Measurements from ENCODE around the gene MYOD1.

The MYOD1 gene

GRCh38 chr11:17735818-17736578 is 16.6 kb downstream of the MYOD1 start:
- no peak for DNase-seq

DNA sequence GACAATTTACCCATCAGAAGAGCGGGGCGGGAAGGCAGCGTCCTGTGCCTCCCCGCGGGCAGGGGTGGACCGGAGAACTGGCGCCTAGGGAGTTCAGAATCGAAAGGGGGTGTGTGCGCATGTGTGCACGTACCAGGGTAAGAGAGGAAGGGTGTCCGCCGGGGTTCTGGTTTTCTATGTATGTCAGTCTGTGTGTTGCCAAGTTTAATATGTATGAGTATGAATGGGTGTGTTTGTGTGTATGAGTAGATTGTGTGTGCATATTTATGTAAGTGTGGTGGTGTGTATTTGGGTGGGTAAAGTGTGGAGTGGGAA is 17.2 kb downstream of the MYOD1 start:
- no peak for DNase-seq

DNA sequence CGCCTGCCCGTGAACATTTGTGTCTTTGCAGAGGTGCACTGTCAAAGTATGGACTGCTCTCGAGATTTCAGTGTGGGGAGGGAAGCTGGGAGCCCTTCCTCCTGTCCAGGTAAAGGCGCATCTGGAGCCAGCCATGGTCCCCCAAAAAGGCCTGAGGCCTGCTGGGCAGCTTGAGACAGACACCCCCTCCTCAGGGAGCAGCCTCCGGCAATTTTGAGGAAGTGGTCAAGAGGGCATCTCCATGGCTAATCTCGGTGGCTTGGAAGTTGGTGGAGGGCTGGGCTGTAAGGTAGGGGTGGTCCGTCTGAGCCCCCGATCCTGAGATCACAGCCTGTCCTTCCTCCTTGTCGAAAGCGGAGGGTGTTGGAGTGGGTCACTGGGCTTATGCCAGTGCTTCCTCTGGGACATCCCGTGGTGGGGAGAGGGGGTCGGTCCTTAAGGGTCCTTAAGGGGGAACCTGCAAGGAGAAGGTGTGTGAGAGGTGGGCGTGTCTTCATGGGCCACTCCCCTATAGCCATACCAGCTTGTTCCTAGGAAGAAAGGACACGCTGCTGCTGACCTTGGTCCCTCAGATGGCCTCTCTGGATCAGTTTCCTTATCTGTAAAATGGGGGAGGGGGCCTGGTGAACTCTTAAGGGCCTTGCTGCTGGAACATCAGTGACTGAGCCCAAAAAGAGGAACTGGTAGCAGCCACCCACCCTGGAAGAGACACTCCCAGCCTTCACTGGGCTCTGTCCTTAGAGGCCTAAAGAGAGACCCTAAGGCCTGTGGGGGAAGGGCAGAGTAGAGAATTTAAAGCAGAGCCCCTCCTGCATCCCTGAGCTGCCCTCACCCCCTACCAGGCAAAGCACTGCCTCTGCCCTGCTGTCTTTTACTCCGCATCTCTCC is 17.8 kb downstream of the MYOD1 start:
- no peak for DNase-seq

- DNase-seq: no peak
These were observed 19.0 kb downstream of the MYOD1 start for GRCh38 chr11:17738151-17738973.

GRCh38 chr11:17739945-17740338 is 20.6 kb downstream of the MYOD1 start:
- DNase-seq: no peak

DNA sequence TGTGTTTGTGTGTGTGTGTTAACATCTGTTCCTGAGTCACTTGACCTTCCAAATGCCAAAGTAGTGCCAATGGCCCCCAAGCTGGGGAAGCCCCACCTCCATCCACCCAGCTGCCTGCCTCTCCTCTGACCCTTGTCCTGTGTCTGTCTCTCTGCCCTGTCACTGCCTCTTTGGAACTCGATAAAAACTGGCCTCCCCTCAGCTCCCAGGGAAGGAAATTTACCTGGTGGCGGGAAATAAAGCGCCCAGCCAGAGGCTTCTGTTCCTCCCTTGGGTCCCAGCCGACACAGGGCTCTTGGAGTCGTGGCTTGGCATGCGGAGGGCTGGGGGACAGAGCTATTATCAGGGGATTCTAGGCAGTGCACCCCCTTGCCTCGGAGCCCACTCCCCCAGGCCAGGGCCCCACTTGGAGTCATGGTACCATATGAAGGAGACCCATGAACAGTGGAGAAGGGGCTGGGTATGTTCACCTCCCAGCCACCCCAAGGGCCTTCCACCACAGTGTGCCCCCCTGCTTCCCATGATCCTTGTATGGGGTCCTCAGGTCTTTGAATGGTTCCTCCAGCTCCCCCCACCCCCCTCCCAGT is 21.4 kb downstream of the MYOD1 start:
- DNase-seq: no peak

DNA sequence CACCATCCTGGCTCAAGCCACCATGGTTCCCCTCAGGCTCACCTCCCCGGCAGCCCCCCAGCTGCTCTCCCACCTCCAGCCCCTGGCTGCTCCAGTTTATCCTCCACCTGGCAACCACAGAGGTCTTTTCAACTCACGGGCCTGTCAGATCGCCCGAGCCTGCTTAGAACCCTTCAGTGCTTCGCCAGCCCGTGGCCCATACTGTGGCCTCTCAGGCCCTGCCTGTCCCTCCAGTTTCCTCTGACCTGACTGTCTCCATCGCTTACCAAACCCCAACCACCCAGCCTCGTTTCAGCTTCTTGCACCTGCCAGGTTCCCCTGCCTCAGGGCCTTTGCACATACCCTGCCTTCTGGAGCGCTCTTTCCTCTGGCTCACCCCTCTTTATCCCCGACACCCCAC is 22.1 kb downstream of the MYOD1 start:
- no peak for DNase-seq

DNA sequence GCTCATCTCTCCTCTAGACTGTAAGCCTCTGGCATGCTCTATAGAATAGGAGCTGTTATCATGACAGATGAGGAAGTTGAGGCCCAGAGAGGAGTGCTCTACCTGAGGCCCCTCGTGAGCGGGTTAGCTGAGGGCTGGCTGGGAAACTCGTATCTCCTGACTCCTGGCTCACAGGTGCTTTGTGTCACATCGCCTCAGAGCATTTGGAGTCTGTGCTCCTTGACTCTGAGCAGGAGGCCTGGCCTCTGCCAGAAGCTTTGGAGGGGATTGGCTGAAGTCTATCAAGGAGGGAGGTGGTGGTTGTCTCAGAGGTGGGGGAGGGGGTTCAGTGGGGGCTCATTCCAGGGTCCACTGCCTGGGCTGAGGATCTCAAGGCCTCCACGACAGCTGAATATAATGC is 22.6 kb downstream of the MYOD1 start:
- no peak for DNase-seq

DNA sequence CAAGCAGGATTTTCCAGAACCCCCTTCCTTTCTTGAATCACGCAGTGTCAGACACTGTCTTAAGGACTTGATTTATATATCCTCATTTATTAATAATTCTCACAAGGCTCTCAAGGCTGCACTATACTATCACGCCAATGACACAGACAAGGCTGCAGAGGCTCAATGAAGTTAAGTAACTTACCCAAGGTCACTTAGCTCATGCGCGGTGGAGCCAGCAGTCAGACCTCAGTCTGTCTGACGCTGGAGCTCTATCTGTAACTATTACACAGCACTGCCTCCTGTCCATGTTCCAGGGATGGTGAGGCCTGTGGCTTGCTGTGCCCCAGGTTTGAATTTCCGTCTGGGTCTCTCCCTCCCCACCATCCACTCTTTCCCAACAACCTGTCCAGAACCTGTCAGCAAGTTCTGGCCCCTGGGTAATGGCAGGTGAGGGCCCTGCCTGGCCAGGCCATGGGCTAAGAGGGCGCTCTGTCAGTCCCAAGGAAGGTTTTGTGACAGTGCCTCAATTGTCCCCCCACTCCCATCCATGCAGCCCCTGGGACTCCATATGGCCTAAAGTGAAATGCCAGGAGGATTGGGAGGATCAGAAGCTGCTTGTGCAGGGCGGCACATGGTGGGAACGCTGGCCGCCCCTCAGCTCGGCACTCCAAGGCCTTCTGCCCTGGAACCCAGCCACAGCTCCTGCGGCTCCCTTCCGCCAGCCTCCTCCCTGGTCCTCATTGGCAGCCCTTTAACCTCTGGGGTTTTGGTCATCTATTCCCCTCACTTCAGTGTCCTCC is 23.8 kb downstream of the MYOD1 start:
- DNase-seq: no peak

- DNase-seq: no peak
These were observed 24.4 kb downstream of the MYOD1 start for GRCh38 chr11:17743808-17744119.

- DNase-seq: no peak
These were observed 25.0 kb downstream of the MYOD1 start for GRCh38 chr11:17744151-17744940.

GRCh38 chr11:17745023-17745772 is 25.8 kb downstream of the MYOD1 start:
- no peak for DNase-seq

- DNase-seq: no peak
These were observed 26.7 kb downstream of the MYOD1 start for GRCh38 chr11:17746096-17746495.

DNA sequence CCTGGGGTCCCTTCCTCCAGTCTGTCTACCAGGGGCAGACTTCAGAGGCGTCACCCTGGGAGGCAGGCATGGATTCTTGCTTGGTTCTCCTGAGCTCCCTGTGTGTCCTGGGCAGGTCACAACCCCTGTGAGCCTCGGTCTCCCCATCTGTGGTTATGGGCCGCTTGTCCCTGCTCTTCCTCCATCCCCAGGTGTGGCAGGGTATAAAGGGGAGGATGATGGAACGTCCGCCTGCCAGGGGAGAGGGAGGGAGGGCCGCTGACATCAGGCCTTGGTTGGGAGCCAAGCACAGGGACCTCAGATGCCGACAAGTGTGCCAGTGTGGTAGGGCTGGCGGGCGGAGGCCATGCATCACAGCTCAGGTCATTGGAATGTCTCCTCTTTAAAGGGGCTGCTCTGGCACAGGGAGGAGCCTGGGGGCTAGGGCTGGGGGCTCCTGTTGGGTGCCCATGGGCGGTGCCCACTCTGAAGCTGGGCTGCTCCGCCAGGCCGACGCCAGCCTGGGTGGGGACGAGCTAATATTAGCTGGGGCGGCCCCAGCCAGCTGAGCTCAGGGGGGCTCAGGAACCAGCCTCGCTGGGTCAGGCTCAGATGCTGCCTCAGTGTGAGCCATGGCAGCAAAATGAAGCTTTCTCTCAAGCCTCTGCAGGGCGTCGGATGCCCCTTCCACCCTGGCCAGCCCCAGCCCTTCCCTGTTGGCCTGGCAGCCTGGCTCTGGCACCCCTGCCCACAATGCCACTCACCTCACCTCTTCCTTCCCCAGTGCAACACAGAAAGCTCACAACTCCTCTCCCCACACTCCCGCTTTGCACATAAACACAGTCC is 28.0 kb downstream of the MYOD1 start:
- DNase-seq: no peak

DNA sequence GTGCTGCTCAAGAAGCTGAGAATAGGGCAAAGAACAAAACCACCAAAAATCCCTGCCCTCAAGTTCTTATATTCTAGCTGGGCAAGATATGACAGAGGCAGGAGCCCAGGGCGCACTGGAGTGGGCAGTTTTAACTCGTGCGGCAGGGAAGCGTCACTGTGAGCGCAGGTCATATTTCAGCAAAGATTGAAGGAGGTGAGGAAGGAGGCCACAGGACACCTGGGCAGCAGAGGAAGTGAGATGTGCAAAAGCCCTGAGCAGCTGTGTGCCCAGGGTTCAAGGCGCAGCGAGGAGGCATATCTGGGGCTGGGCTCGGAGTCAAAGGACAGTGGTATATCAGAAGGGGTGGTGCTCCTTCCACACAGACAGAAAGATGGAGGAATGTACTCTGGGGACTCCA is 28.7 kb downstream of the MYOD1 start:
- no peak for DNase-seq

DNA sequence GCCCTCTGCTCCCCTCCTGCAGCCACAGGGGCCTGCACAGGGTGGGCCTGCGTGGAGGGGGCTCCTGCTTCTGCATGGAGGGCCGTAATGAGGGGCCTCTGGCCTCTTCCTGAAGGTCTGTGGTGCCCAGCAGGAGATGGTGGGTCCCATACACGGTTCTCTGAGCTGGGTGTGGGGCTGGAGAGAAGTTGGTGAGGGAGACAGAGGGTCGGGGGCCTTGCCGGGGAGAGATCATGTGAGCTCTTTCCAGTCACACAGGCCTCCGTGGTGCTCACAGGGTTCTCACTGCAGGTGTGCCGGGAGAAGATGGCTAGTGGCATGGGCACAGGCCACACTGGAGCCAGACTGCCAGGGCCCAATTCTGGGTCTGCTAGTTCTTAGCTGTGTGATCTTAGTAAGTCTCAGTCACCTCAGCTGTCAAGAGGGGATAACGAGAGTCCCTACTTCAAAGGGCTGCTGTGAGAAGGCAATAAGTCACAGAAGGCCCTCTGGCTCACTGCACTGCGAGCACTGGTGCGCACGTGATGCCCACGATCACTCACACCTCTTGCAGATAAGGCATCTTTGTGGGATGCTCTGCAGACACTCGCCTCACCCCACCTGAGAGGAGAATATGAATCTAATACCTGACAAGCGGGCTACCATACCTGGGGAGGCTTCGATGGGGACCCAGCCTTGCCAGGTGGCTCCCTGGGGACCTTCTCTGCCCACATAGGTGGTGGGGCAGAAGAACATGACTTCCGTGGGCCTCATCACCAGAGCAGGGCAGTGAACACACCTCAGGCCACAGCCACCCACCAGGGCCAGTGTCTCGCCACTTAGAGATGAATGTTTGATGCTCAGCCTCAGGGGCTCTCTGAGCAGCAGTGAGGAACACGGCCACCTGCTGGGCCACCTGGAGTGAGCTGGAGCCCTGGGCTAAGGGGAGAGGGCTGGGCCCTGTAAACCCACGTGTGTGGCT is 29.7 kb downstream of the MYOD1 start:
- no peak for DNase-seq

DNA sequence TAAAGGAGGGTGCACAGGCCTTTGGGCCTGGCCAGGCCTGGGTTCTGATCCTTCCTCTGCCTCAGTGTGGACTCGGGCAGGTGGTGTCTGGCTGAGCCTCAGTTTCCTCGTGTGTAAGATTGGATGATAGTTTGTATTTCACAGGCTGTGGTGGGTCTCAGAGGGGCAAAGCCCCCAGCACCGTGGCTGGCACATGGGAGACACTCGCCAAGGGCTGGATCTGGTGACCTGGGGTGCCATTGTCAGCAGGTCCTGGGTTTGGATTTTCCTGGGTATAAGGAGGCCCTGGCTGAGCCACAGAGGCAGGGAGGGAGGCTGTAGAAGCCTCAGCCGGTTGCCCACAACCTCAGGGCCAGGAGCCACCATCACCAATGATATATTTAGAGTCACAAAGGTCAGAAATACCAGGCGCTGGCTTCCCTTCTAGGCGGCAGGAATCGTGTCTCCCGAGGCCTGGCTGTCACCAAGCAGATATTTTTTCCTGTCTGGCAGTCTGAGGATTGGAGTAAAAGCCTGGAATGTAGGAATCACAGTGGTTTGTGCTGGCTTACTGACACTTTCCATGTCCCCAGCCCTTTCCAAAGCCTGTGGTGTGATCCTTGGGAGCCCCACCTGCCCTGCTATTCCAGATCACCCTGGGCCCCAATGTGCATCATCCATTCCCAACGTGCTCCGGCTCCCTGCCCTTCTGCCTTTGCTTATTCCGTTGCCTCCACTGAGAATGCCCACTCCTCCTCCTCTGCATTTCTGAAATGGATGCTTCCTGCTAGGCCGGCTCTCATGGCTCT is 30.8 kb downstream of the MYOD1 start:
- no peak for DNase-seq

GRCh38 chr11:17750801-17751165 is 31.4 kb downstream of the MYOD1 start:
- DNase-seq: no peak

Measured in activated CD4-positive, alpha-beta T cell treated with anti-CD3 and anti-CD28 coated beads for 1 hour (primary cell).